ENCODE measurements around the gene SLC5A12. TPM values are rescaled to one million over a fixed set of nuclear protein-coding genes. Genes with fewer than 3 reads are reported as not detected.
A peak's percentile ranks its signal among the peaks of the same experiment; 100 is the strongest.

The SLC5A12 gene, protein sequence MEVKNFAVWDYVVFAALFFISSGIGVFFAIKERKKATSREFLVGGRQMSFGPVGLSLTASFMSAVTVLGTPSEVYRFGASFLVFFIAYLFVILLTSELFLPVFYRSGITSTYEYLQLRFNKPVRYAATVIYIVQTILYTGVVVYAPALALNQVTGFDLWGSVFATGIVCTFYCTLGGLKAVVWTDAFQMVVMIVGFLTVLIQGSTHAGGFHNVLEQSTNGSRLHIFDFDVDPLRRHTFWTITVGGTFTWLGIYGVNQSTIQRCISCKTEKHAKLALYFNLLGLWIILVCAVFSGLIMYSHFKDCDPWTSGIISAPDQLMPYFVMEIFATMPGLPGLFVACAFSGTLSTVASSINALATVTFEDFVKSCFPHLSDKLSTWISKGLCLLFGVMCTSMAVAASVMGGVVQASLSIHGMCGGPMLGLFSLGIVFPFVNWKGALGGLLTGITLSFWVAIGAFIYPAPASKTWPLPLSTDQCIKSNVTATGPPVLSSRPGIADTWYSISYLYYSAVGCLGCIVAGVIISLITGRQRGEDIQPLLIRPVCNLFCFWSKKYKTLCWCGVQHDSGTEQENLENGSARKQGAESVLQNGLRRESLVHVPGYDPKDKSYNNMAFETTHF
- total RNA-seq = 1 to 10 TPM in 4 of 8 experiments, under 1 TPM in 4; 0.31 to 4.6 (median 1.8) TPM

DNA sequence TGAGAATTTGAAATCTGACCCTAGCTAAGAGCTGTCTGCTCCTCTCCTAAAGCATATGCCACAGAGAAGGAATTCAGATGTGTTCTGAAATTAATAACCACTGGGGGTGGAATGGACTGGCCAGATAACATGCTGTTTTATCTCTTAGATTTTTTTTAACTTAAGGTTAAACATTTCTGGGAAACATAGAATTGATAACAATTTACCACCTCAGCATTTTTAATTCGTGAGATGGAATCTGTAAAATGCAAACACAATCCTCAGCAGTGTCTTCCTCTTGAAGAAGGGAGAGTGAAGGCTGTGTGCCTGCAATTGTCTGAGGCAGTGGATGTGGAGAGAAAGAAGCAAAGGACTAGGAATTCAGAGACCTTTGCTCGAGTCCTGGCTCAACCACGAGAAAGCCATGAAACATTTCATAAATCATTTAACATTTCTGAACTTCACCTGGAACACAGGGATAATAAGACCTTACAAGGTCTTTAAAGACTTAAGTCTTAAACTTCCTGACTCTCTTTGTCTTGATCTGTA is at the start of gene SLC5A12:
TSS of gene SLC5A12 (minus strand) at position 113 of the 528 bp plus-strand sequence. CDS start 346 bp downstream, outside the sequence.
- in situ Hi-C loops (cut with MboI; ENCODE audit: low pct_unique_long_range_greater_than_20kb in 2 of 9, low sequenced_read_pairs in 9 of 9, unreplicated experiment in 9 of 9) = no loop called here
- Histone ChIP-seq H3K4me3 (no peak within 1 kb of the TSS), H3K27ac (no peak within 1 kb of the TSS), H3K4me1 (replicated peaks in 1 of 2) (no peaks in the 10 kb centered on the region)
- no peak for ATAC-seq (replicated peaks in 6 of 8)
- 17 to 88% (median 71%) methylated on average over 1 to 3 of the region's 3 CpGs; no CpG with 5 or more reads in 1 of the 10 experiments for WGBS, 10 experiments

GRCh38 chr11:26769027-26769426 is 47.2 kb upstream of the SLC5A12 start:
- Histone ChIP-seq H3K27ac (no peak overlapping the region), H3K4me3 (no peak overlapping the region), H3K4me1 (replicated peaks in 1 of 2) (peaks cover 0 to 7% of the 10 kb centered on the region in 2 donors)
- ATAC-seq (replicated peaks in 6 of 8) = no peak
- in situ Hi-C loops (cut with MboI; ENCODE audit: low pct_unique_long_range_greater_than_20kb in 2 of 9, low sequenced_read_pairs in 9 of 9, unreplicated experiment in 9 of 9) = loop anchor here (10.0 to 25.0 kb wide), 5 partner anchors 243 to 718 kb away; no protein-coding TSS in a partner anchor

- Histone ChIP-seq H3K4me1 (replicated peaks in 1 of 2) (peaks cover 2 to 11% of the 10 kb centered on the region in 2 donors), H3K4me3 (no peak overlapping the region), H3K27ac (no peak overlapping the region)
- peak in 5 of 8 experiments; percentile 20 to 99 (median 97) for ATAC-seq (replicated peaks in 6 of 8)
- in situ Hi-C loops (cut with MboI; ENCODE audit: low pct_unique_long_range_greater_than_20kb in 2 of 9, low sequenced_read_pairs in 9 of 9, unreplicated experiment in 9 of 9) = loop anchor here (10.0 to 25.0 kb wide), 5 partner anchors 245 to 720 kb away; no protein-coding TSS in a partner anchor
- 40 to 100% (median 83%) methylated on average over 1 to 2 of the region's 2 CpGs; no CpG with 5 or more reads in 4 of the 10 experiments for WGBS, 10 experiments
Measured at GRCh38 chr11:26767060-26767459, 45.2 kb upstream of the SLC5A12 start.

DNA sequence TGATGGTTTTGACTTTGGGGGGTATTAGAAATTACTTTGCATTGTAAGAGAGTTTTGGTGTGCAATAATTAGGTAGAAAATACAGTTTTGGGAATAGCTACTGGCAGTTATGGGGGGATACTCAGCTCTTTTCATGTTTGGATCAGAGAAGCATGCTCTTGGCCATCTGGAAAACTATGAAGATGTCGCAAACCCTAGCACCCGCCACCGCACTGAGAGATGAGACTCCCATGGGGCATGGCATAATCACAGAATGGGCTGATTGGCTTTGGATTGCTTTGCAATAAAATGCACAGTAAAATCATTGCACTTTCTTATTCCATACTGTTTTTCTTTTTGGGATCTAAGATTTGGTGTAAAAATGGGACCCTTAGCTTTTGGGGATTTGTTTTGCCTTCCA is 43.5 kb upstream of the SLC5A12 start:
- in situ Hi-C loops (cut with MboI; ENCODE audit: low pct_unique_long_range_greater_than_20kb in 2 of 9, low sequenced_read_pairs in 9 of 9, unreplicated experiment in 9 of 9) = loop anchor here (10.0 to 25.0 kb wide), 5 partner anchors 247 to 722 kb away; no protein-coding TSS in a partner anchor
- 89 to 100% (median 95%) methylated on average over 2 to 3 of the region's 3 CpGs; no CpG with 5 or more reads in 3 of the 10 experiments for WGBS, 10 experiments
- Histone ChIP-seq H3K27ac (no peak overlapping the region), H3K4me1 (replicated peaks in 1 of 2) (peaks cover 10 to 17% of the 10 kb centered on the region in 2 donors), H3K4me3 (no peak overlapping the region)
- ATAC-seq (replicated peaks in 6 of 8) = no peak

GRCh38 chr11:26764825-26765224 is 43.0 kb upstream of the SLC5A12 start:
- Histone ChIP-seq H3K4me3 (no peak overlapping the region), H3K27ac (no peak overlapping the region), H3K4me1 (replicated peaks in 1 of 2) (peaks cover 10 to 22% of the 10 kb centered on the region in 2 donors)
- WGBS, 10 experiments = 0 to 100% (median 84%) methylated on average over 1 to 3 of the region's 3 CpGs
- ATAC-seq (replicated peaks in 6 of 8) = no peak
- in situ Hi-C loops (cut with MboI; ENCODE audit: low pct_unique_long_range_greater_than_20kb in 2 of 9, low sequenced_read_pairs in 9 of 9, unreplicated experiment in 9 of 9) = loop anchor here (10.0 to 25.0 kb wide), 5 partner anchors 247 to 722 kb away; no protein-coding TSS in a partner anchor

- in situ Hi-C loops (cut with MboI; ENCODE audit: low pct_unique_long_range_greater_than_20kb in 2 of 9, low sequenced_read_pairs in 9 of 9, unreplicated experiment in 9 of 9) = loop anchor here (10.0 to 25.0 kb wide), 5 partner anchors 248 to 723 kb away; no protein-coding TSS in a partner anchor
- WGBS, 10 experiments = 8 to 98% (median 86%) methylated on average over 1 to 5 of the region's 5 CpGs; no CpG with 5 or more reads in 2 of the 10 experiments
Measured at GRCh38 chr11:26764315-26764714, 42.5 kb upstream of the SLC5A12 start.

DNA sequence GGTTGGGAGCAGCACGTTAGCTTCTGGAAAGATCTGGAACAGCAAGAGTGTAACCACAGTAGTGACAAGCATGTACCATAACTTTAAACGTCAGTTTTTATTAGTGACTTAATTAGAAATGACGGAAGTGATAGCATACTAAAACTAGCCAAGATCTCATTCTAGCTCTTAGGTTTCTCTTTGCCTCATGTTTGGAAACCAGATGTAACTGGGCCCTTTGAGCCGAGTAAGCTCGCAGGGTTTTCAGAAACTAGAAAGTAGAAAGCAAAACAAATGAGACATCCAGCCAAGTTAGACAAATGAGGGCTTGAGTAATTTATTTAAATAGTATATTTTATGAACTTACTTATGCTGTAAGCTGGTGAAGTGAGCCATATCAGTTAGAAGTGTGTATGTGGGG is 40.2 kb upstream of the SLC5A12 start:
- no peak for ATAC-seq (replicated peaks in 6 of 8)
- in situ Hi-C loops (cut with MboI; ENCODE audit: low pct_unique_long_range_greater_than_20kb in 2 of 9, low sequenced_read_pairs in 9 of 9, unreplicated experiment in 9 of 9) = loop anchor here (10.0 to 25.0 kb wide), 5 partner anchors 250 to 725 kb away; no protein-coding TSS in a partner anchor
- H3K4me1 ChIP-seq (replicated peaks in 1 of 2) = peaks cover 10 to 30% of the 10 kb centered on the region in 2 donors

More at GRCh38 chr11:26764315-26764714, 42.5 kb upstream of the SLC5A12 start:
- no peak for ATAC-seq (replicated peaks in 6 of 8)
- Histone ChIP-seq H3K4me1 (replicated peaks in 1 of 2) (peaks cover 10 to 26% of the 10 kb centered on the region in 2 donors), H3K4me3 (no peak overlapping the region), H3K27ac (no peak overlapping the region)

DNA sequence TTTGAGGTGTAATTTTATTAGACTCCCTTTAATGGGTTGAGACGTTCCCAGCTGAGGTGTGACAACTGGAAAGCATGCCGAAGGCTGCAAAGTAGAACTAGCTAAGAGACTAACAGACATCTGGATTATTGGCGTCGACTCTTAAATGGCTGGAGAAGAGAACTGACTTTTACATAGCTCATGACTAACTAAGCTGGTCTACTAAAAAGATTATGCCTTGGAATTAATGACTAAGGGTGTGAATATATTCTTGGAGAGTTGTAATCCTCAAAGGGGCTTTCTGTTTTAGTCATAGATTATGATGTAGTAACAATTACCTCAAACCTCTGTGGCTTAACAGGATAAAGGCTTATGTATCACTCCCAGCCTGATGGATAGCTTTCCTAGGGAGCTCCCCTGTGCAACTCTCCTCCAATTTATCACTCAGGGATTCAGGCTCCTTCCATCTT is 39.5 kb upstream of the SLC5A12 start:
- peaks cover 10 to 30% of the 10 kb centered on the region in 2 donors for H3K4me1 ChIP-seq (replicated peaks in 1 of 2)
- H3K27ac ChIP-seq = no peak overlapping the region
- peak in 5 of 8 experiments; percentile 97 to 98 (median 98) for ATAC-seq (replicated peaks in 6 of 8)
- 52 to 100% (median 74%) methylated on average over 1 to 4 of the region's 4 CpGs; no CpG with 5 or more reads in 2 of the 10 experiments for WGBS, 10 experiments
- no peak overlapping the region for H3K4me3 ChIP-seq
- in situ Hi-C loops (cut with MboI; ENCODE audit: low pct_unique_long_range_greater_than_20kb in 2 of 9, low sequenced_read_pairs in 9 of 9, unreplicated experiment in 9 of 9) = loop anchor here (10.0 to 25.0 kb wide), 5 partner anchors 251 to 726 kb away; no protein-coding TSS in a partner anchor

More for the DNA sequence above, 40.2 kb upstream of the SLC5A12 start:
- WGBS, 10 experiments = 14 to 100% (median 80%) methylated on average over 1 to 5 of the region's 5 CpGs; no CpG with 5 or more reads in 1 of the 10 experiments
- H3K27ac ChIP-seq = no peak overlapping the region
- H3K4me3 ChIP-seq = no peak overlapping the region

DNA sequence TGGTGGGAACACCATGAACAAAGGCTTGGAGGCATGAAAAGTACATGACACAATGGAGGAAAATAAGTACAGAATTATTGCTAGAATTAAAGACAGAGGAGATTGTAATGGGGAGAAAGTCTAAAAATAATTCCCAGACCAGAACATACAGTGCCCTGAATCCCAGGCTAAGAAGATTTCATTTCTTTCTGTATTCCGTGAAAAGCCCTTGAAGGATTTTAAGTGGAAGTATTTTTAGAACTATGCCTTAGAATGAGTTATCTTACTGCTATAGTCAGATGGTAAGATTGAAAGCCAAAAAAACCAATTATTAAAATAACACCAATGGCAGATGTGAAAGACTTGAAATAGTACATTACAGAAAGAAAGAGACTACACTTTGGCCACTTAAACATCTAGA is 36.1 kb upstream of the SLC5A12 start:
- H3K4me3 ChIP-seq = no peak overlapping the region
- H3K4me1 ChIP-seq (replicated peaks in 1 of 2) = peaks cover 19 to 50% of the 10 kb centered on the region in 2 donors
- H3K27ac ChIP-seq = no peak overlapping the region
- in situ Hi-C loops (cut with MboI; ENCODE audit: low pct_unique_long_range_greater_than_20kb in 2 of 9, low sequenced_read_pairs in 9 of 9, unreplicated experiment in 9 of 9) = loop anchor here in 8 of 9 experiments (10.0 to 25.0 kb wide), 5 partner anchors 254 to 729 kb away; no protein-coding TSS in a partner anchor
- WGBS, 10 experiments = 45 to 100% (median 100%) methylated on average over 1 of the region's 1 CpG; no CpG with 5 or more reads in 1 of the 10 experiments
- ATAC-seq (replicated peaks in 6 of 8) = no peak

DNA sequence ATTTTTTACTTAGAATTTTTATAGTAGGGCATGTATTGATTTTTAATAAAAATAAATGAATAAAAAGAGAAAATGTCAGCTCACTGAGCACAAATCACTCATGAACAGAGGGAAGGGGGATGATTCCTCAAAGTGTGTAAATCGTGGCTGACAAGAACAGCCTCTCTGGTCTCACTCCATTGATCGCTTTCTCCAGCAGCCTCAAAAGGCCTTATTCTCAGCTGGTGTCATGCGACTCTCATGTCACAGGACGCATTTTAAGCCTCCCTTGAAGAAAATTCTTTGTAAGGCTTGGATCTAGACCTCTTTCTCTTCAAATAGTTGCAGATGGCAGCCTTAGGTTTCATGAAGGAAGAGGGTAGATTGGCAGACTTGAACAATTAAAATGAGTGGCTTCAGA is 33.9 kb upstream of the SLC5A12 start:
- Histone ChIP-seq H3K4me3 (no peak overlapping the region), H3K27ac (peak overlapping the region in 1 of 2 donors; percentile 58), H3K4me1 (replicated peaks in 1 of 2) (peaks cover 9 to 35% of the 10 kb centered on the region in 2 donors)
- 33 to 98% (median 53%) methylated on average over 2 to 4 of the region's 4 CpGs; no CpG with 5 or more reads in 1 of the 10 experiments for WGBS, 10 experiments
- in situ Hi-C loops (cut with MboI; ENCODE audit: low pct_unique_long_range_greater_than_20kb in 2 of 9, low sequenced_read_pairs in 9 of 9, unreplicated experiment in 9 of 9) = loop anchor here in 8 of 9 experiments (10.0 to 25.0 kb wide), 5 partner anchors 257 to 732 kb away; no protein-coding TSS in a partner anchor
- peak in 3 of 8 experiments; percentile 65 to 82 (median 66) for ATAC-seq (replicated peaks in 6 of 8)

- WGBS, 10 experiments = 9 to 71% (median 38%) methylated on average over 4 to 9 of the region's 9 CpGs
- H3K4me3 ChIP-seq = no peak overlapping the region
- in situ Hi-C loops (cut with MboI; ENCODE audit: low pct_unique_long_range_greater_than_20kb in 2 of 9, low sequenced_read_pairs in 9 of 9, unreplicated experiment in 9 of 9) = loop anchor here in 8 of 9 experiments (10.0 to 25.0 kb wide), 5 partner anchors 258 to 733 kb away; no protein-coding TSS in a partner anchor
Measured at GRCh38 chr11:26753723-26754504, 32.1 kb upstream of the SLC5A12 start.

More at GRCh38 chr11:26753723-26754504, 32.1 kb upstream of the SLC5A12 start:
- peak; percentile 89 to 99 (median 95) for ATAC-seq (replicated peaks in 6 of 8)
- peaks cover 9 to 23% of the 10 kb centered on the region in 2 donors for H3K4me1 ChIP-seq (replicated peaks in 1 of 2)
- H3K27ac ChIP-seq = no peak overlapping the region

Data from motor neuron (in vitro differentiated cells).